GM12872 (cell line): ENCODE results near the gene GAS7.

Experiments used
- TF ChIP-seq, protein P1 (sequence below): IDR thresholded peaks from 3 replicates; pipeline ENCODE4 v1.5.1; 2011; ENCODE audit warnings: low read depth, mild to moderate bottlenecking, low read length, moderate library complexity; ENCODE audit not compliant: insufficient read depth

Gene GAS7

DNA sequence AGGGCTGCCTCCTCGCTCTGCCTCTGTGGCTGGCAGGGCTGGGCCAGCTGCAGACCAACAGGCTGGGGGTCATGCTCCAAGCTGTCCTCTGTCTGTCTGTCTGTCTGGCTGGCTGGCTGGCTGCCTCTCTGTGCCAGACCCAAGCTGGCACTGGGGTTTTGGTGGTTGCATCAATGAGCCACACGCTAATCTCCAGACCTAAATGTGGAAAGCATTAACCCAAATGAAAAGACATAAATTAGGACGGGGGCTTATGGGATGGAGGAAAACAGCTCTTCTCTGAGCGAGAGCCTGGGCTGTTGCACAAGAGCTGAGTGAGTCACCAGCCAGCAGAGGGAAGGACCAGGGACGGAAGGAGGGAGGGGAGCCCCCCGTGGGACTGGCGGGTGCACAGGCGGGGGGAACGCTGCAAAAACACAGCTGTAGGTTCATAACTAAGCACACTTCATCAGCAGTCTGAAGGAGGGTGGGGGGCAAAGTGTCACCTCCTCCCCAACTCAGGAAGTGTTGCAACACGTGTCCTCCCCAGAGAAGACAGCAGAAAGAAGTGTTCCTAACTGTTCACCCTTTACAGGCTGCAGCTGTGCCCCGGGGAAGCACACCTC is 83.4 kb downstream of the GAS7 start:
- TF ChIP-seq, protein P1, sequence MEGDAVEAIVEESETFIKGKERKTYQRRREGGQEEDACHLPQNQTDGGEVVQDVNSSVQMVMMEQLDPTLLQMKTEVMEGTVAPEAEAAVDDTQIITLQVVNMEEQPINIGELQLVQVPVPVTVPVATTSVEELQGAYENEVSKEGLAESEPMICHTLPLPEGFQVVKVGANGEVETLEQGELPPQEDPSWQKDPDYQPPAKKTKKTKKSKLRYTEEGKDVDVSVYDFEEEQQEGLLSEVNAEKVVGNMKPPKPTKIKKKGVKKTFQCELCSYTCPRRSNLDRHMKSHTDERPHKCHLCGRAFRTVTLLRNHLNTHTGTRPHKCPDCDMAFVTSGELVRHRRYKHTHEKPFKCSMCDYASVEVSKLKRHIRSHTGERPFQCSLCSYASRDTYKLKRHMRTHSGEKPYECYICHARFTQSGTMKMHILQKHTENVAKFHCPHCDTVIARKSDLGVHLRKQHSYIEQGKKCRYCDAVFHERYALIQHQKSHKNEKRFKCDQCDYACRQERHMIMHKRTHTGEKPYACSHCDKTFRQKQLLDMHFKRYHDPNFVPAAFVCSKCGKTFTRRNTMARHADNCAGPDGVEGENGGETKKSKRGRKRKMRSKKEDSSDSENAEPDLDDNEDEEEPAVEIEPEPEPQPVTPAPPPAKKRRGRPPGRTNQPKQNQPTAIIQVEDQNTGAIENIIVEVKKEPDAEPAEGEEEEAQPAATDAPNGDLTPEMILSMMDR = no peak

DNA sequence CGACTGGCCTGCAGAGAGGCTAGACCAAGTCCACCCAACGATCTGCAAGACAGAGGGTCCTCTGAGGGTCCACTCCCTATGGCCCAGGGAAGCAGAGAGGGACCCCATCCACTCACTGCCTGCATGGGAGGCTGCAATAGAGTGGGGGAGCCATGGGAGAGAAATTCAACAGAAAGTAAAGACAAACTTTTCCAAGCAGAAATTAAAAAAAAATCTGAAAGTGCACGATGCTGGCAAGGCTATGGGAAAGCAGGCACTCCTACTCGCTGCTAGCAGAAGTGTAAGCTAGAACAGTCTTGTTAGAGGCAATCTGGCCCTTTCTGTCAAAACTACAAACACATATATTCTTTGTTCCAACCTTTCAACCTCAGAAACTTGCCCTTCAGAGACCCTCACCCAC is 85.4 kb downstream of the GAS7 start:
- TF ChIP-seq, protein P1 = no peak

GRCh38 chr17:10111907-10112452 is 86.4 kb downstream of the GAS7 start:
- TF ChIP-seq, protein P1 = no peak

GRCh38 chr17:10109146-10109545 is 89.3 kb downstream of the GAS7 start:
- TF ChIP-seq, protein P1 = no peak

GRCh38 chr17:10107316-10108165 is 90.9 kb downstream of the GAS7 start:
- TF ChIP-seq, protein P1 = no peak

DNA sequence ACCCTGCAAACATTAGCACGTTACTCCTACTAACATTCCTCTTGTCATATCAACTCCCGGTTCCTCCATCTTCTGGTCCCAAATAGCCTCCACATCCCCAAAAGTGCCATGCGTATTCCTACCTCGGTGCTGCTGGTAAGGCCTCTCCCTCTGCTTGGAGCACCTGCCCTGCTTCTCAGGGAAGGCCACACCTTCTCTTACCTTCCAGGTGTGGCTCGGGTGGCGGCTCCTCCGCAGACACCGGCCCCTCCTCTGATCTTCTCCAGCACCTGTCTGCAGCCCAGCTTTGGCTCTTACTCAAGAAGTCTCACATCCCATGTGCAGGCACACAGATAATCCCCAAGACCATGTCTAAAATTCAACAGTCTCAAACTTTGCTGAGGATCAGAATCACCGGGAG is 92.3 kb downstream of the GAS7 start:
- TF ChIP-seq, protein P1 = no peak

- TF ChIP-seq, protein P1 = no peak
These were observed 92.8 kb downstream of the GAS7 start for GRCh38 chr17:10105513-10106001.
